Mammary epithelial cell (primary cell): ENCODE measurements around the gene LY6G6F.
"Not testable (repeated sequence)": the region's sequence is repeated elsewhere in the genome, so short reads cannot be mapped to it uniquely, and the experiment has no call there.

ENCODE experiments used
- CTCF ChIP-seq, 2 donors: IDR thresholded peaks in 1 of 2; conservative IDR thresholded peaks in 1 of 2; 2 replicates each; pipeline ENCODE4 v1.5.1; 2011 to 2012; ENCODE audit warnings: inconsistent platforms in 2 of 2, low read length in 2 of 2, mild to moderate bottlenecking in 2 of 2, control low read depth in 1 of 2, low read depth in 1 of 2; ENCODE audit not compliant: insufficient read depth in 1 of 2; ENCODE audit errors: extremely low read depth in 1 of 2
- EZH2 ChIP-seq: IDR thresholded peaks from 2 replicates; pipeline ENCODE4 v1.6.1; 2012; ENCODE audit warnings: low read length, inconsistent platforms, borderline replicate concordance

- TF ChIP-seq CTCF (conservative IDR thresholded peaks at IDR 0.05 in 1 of 2, IDR thresholded peaks at IDR 0.05 in 1 of 2; ENCODE audit: extremely low read depth in 1 of 2, insufficient read depth in 1 of 2, low read depth in 1 of 2, low read length in 2 of 2); EZH2: not testable (repeated sequence)
Measured at GRCh38 chr6:31709157-31709556, 2.5 kb downstream of the LY6G6F start.
